Prostate gland (tissue), 2 donors: ENCODE data around the gene RMND5B. TPM values are rescaled to one million over a fixed set of nuclear protein-coding genes. Genes with fewer than 3 reads are reported as not detected.

ENCODE experiments used
- DNase-seq: peaks from one replicate; pipeline ENCODE4 v3.0.0-alpha.2; 2019; ENCODE audit warnings: low spot score
- H3K27ac ChIP-seq, 2 donors: fragments of 200-600 bp; sonication (generic); 2 replicates each; pipeline ENCODE4 v1.5.1; 2017 to 2019
- H3K27me3 ChIP-seq: fragments of 200-600 bp; sonication (generic); replicated peaks from 2 replicates; pipeline ENCODE4 v1.5.1; 2019; ENCODE audit not compliant: insufficient read depth
- H3K36me3 ChIP-seq, 2 donors: fragments of 200-600 bp; sonication (generic); 1 replicate in 1 of 2; 2 replicates in 1 of 2; pipeline versions ENCODE4 v1.5.1 to v1.8.1; 2017 to 2019
- H3K4me1 ChIP-seq: fragments of 200-600 bp; sonication (generic); replicated peaks from 2 replicates; pipeline ENCODE4 v1.5.1; 2019
- H3K4me3 ChIP-seq, 2 donors: fragments of 200-600 bp; sonication (generic); 2 replicates each; pipeline ENCODE4 v1.5.1; 2017 to 2019
- H3K9me3 ChIP-seq: fragments of 200-600 bp; sonication (generic); 2 replicates; pipeline ENCODE4 v1.5.1; 2017
- POLR2A ChIP-seq: fragments of 450-650 bp; IDR thresholded peaks from one replicate; pipeline ENCODE4 v1.6.1; 2016; ENCODE audit warnings: antibody characterized with exemption, mild to moderate bottlenecking
- POLR2AphosphoS5 ChIP-seq: sonication (generic); formaldehyde crosslinking; IDR thresholded peaks from one replicate; pipeline ENCODE4 v1.6.1; 2017; ENCODE audit warnings: antibody characterized with exemption
- WGBS: methylation state at CpG from one replicate; pipeline ENCODE4 v1.1.5; 2018; 5-methylcytosine and 5-hydroxymethylcytosine counted together
- intact Hi-C: fragments of 100-400 bp; cut with DNase I; formaldehyde crosslinking; loops from one replicate; pipeline ENCODE4 v1.14.2; 2022
- total RNA-seq, 2 donors: library from RNA; depleted of rRNA; stranded (reverse); fragments of >200 nt; gene quantifications; one replicate each; pipeline ENCODE4 v1.1.0, GENCODE V29; 2016
- TF ChIP-seq, protein P1 (sequence below), 4 experiments: fragments of 200-600 bp in 2 of 4; fragments of 450-650 bp in 2 of 4; sonication (generic) in 2 of 4; IDR thresholded peaks; 1 replicate in 3 of 4; 2 replicates in 1 of 4; pipeline ENCODE4 v1.5.1; 2016 to 2019; ENCODE audit warnings: antibody characterized with exemption in 4 of 4, mild to moderate bottlenecking in 2 of 4, moderate library complexity in 2 of 4

The RMND5B gene
- total RNA-seq, 2 donors from 2014 or later = 33.7 to 39.1 TPM

DNA sequence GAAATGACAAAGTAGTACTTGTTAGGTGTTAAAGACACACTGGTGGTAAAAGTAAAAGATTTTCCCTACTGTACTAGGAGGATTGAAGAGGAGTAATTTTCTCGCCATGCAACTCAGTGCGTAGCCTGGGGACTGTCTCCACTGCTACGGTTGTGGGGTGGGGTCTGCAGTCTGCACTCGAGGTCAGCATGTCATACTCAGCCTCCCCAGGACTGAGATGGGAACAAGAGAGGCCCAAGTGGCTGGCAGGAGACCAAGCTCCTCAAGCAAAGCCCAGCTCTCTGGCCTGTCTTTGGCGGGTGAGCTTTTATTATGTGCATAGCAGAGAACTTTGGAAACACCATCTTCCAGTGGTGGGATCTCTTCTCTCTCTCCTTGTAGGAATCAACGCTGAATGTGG, 12.4 kb downstream of the RMND5B start:
- intact Hi-C loops = no loop called here
- Histone ChIP-seq H3K4me1 (no peaks in the 10 kb centered on the region), H3K4me3 (no peak overlapping the region), H3K9me3 (no peaks in the 10 kb centered on the region), H3K27ac (no peak overlapping the region), H3K27me3 (no peaks in the 10 kb centered on the region), H3K36me3 (peaks cover 3 to 14% of the 10 kb centered on the region in 2 donors)
- 70% methylated on average over 6 of the region's 6 CpGs for WGBS
- DNase-seq = no peak
- TF ChIP-seq POLR2AphosphoS5 = no peak
- TF ChIP-seq, protein P1, sequence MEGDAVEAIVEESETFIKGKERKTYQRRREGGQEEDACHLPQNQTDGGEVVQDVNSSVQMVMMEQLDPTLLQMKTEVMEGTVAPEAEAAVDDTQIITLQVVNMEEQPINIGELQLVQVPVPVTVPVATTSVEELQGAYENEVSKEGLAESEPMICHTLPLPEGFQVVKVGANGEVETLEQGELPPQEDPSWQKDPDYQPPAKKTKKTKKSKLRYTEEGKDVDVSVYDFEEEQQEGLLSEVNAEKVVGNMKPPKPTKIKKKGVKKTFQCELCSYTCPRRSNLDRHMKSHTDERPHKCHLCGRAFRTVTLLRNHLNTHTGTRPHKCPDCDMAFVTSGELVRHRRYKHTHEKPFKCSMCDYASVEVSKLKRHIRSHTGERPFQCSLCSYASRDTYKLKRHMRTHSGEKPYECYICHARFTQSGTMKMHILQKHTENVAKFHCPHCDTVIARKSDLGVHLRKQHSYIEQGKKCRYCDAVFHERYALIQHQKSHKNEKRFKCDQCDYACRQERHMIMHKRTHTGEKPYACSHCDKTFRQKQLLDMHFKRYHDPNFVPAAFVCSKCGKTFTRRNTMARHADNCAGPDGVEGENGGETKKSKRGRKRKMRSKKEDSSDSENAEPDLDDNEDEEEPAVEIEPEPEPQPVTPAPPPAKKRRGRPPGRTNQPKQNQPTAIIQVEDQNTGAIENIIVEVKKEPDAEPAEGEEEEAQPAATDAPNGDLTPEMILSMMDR (IDR thresholded peaks at IDR 0.05) = no peak
- TF ChIP-seq POLR2A = no peak

- no peak overlapping the region for H3K27ac ChIP-seq
- H3K4me1 ChIP-seq = no peaks in the 10 kb centered on the region
- intact Hi-C loops = no loop called here
- no peak overlapping the region for H3K4me3 ChIP-seq
- peaks cover 3 to 21% of the 10 kb centered on the region in 2 donors for H3K36me3 ChIP-seq
- WGBS = 31% methylated on average over 9 of the region's 10 CpGs
- H3K9me3 ChIP-seq = no peaks in the 10 kb centered on the region
- no peaks in the 10 kb centered on the region for H3K27me3 ChIP-seq
- TF ChIP-seq, protein P1 (IDR thresholded peaks at IDR 0.05) = no peak
- TF ChIP-seq POLR2AphosphoS5 (no peak), POLR2A (no peak)
- no peak for DNase-seq
Observed at GRCh38 chr5:178143901-178144300, 13.1 kb downstream of the RMND5B start.

DNA sequence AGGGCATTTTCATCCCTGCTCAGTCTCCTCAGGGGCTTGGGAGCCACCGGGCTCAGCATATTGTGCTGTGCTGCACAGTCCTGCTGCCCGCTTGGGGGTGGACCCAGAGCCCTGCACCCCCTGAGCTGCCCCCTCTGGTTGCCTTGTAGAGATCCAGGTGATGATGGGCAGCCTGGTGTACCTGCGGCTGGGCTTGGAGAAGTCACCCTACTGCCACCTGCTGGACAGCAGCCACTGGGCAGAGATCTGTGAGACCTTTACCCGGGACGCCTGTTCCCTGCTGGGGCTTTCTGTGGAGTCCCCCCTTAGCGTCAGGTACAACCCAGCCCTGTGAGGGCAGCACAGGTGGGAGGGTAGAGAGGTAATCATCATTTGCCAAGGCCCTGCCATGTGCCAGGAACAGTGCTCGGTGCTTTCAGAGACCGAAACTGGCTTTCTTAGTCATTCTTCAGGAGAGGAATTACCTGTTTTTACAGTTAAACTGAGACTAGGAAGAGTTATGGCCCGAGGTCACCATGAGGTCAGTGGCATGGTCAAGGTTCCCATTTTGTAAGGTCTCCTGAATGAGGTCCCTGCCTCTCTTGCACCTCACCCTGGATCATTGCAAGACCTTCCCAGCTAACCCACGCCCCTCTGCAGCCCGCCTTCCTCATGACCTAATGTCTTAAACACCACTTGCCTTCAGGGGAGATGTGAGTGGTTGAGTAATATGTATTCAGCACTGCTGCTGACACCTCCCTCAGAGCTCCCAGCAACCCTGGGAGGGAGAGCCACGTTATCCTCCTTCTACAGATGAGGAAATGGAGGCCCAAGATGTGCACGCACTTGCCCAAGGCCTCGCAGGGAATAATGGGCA, 15.4 kb downstream of the RMND5B start:
- H3K9me3 ChIP-seq = no peaks in the 10 kb centered on the region
- peaks cover 3 to 23% of the 10 kb centered on the region in 2 donors for H3K36me3 ChIP-seq
- TF ChIP-seq, protein P1 (IDR thresholded peaks at IDR 0.05) = peak in 3 of 4 experiments; percentile 71 to 87 (median 74)
- TF ChIP-seq POLR2AphosphoS5 (peak; percentile 22), POLR2A (no peak)
- no peaks in the 10 kb centered on the region for H3K27me3 ChIP-seq
- intact Hi-C loops = no loop called here
- H3K27ac ChIP-seq = no peak overlapping the region
- WGBS = 55% methylated on average over 13 of the region's 14 CpGs
- no peak overlapping the region for H3K4me3 ChIP-seq
- peak; percentile 75 for DNase-seq
- no peaks in the 10 kb centered on the region for H3K4me1 ChIP-seq

GRCh38 chr5:178147406-178147805, 16.6 kb downstream of the RMND5B start:
- intact Hi-C loops = no loop called here
- DNase-seq = no peak
- no peaks in the 10 kb centered on the region for H3K4me1 ChIP-seq
- H3K9me3 ChIP-seq = no peaks in the 10 kb centered on the region
- H3K4me3 ChIP-seq = no peak overlapping the region
- no peak overlapping the region for H3K27ac ChIP-seq
- 84% methylated on average over 15 of the region's 15 CpGs for WGBS
- TF ChIP-seq POLR2A = no peak
- TF ChIP-seq, protein P1 (IDR thresholded peaks at IDR 0.05) = no peak
- TF ChIP-seq POLR2AphosphoS5 = no peak
- peaks cover under 1 to 23% of the 10 kb centered on the region in 2 donors for H3K36me3 ChIP-seq
- H3K27me3 ChIP-seq = no peaks in the 10 kb centered on the region
